SK-N-SH (cell line): ENCODE results near the gene MRTFB. TPM values are rescaled to one million over a fixed set of nuclear protein-coding genes. Genes with fewer than 3 reads are reported as not detected.

Experiments used
- CTCF ChIA-PET: fragments of 300-600, 350-600 bp; formaldehyde crosslinking; extraction: SDS; loops from one replicate; lab custom pipeline; 2021; lab: Yijun Ruan, JAX
- POLR2A ChIA-PET: fragments of 350-600 bp; sonication (Branson Sonifier 250); formaldehyde crosslinking; extraction: SDS; loops from one replicate; lab custom pipeline; 2020; ENCODE audit warnings: antibody characterized with exemption, inconsistent platforms; lab: Yijun Ruan, JAX
- DNase-seq: peaks from one replicate; pipeline ENCODE4 v3.0.0; 2012
- H2AFZ ChIP-seq: fragments of 200-600 bp; sonication (generic); 2 replicates; pipeline ENCODE4 v1.8.1; 2016; ENCODE audit warnings: antibody characterized with exemption, mild to moderate bottlenecking, low read depth
- H3F3A ChIP-seq: fragments of 200-600 bp; sonication (generic); replicated peaks from 2 replicates; pipeline ENCODE3; 2016; ENCODE audit warnings: antibody characterized with exemption, mild to moderate bottlenecking; ENCODE audit not compliant: insufficient read depth
- H3K27ac ChIP-seq, 2 experiments: fragments of 200-500 bp in 1 of 2; fragments of 200-600 bp in 1 of 2; sonication (Bioruptor generic) in 1 of 2; sonication (generic), shearing (Covaris generic) in 1 of 2; 2 replicates each; pipeline versions ENCODE4 v1.5.1 to v1.6.1; 2014 to 2016; ENCODE audit warnings: low read depth in 2 of 2, inconsistent platforms in 1 of 2, low read length in 1 of 2, mild to moderate bottlenecking in 1 of 2, mixed read lengths in 1 of 2
- H3K27me3 ChIP-seq: fragments of 200-600 bp; sonication (generic), shearing (Covaris generic); 2 replicates; pipeline ENCODE4 v1.6.1; 2016; ENCODE audit warnings: mixed run types; ENCODE audit not compliant: insufficient read depth
- H3K36me3 ChIP-seq, 2 experiments: fragments of 200-500 bp in 1 of 2; fragments of 200-600 bp in 1 of 2; sonication (Bioruptor generic) in 1 of 2; sonication (generic) in 1 of 2; replicated peaks in 1 of 2; 2 replicates each; pipeline versions ENCODE3 to v1.5.1; 2014 to 2016; ENCODE audit warnings: low read length in 1 of 2, mild to moderate bottlenecking in 1 of 2; ENCODE audit not compliant: insufficient read depth in 2 of 2, control insufficient read depth in 1 of 2
- H3K4me1 ChIP-seq, 2 experiments: fragments of 200-500 bp in 1 of 2; fragments of 200-600 bp in 1 of 2; sonication (Bioruptor generic) in 1 of 2; sonication (generic), shearing (Covaris generic) in 1 of 2; 2 replicates each; pipeline versions ENCODE4 v1.5.1 to v1.6.1; 2014 to 2016; ENCODE audit warnings: low read depth in 1 of 2, low read length in 1 of 2, mixed run types in 1 of 2; ENCODE audit not compliant: insufficient read depth in 2 of 2, control insufficient read depth in 1 of 2
- H3K4me2 ChIP-seq: fragments of 200-600 bp; sonication (generic), shearing (Covaris generic); 2 replicates; pipeline ENCODE4 v1.6.1; 2017; ENCODE audit warnings: mixed run types
- H3K4me3 ChIP-seq, 2 experiments: fragments of 200-500 bp in 1 of 2; fragments of 200-600 bp in 1 of 2; sonication (Bioruptor generic) in 1 of 2; sonication (generic), shearing (Covaris generic) in 1 of 2; 2 replicates each; pipeline versions ENCODE4 v1.5.1 to v1.8.1; 2014 to 2016; ENCODE audit warnings: low read depth in 2 of 2, inconsistent platforms in 1 of 2, low read length in 1 of 2, mild to moderate bottlenecking in 1 of 2, mixed read lengths in 1 of 2, moderate library complexity in 1 of 2
- H3K79me2 ChIP-seq: fragments of 200-600 bp; sonication (generic); 2 replicates; pipeline ENCODE4 v1.8.1; 2017; ENCODE audit warnings: mild to moderate bottlenecking; ENCODE audit not compliant: insufficient read depth
- H3K9ac ChIP-seq: fragments of 200-600 bp; sonication (generic); 2 replicates; pipeline ENCODE4 v1.6.1; 2017; ENCODE audit warnings: mixed run types
- H3K9me2 ChIP-seq: fragments of 200-600 bp; sonication (generic); 2 replicates; pipeline ENCODE4 v1.6.1; 2017; ENCODE audit warnings: mixed run types
- H3K9me3 ChIP-seq: fragments of 200-600 bp; sonication (generic); 2 replicates; pipeline ENCODE4 v1.6.1; 2017; ENCODE audit warnings: mixed run types, mild to moderate bottlenecking, moderate library complexity
- H4K20me1 ChIP-seq: fragments of 200-600 bp; sonication (generic); 2 replicates; pipeline ENCODE4 v1.6.1; 2017; ENCODE audit warnings: mild to moderate bottlenecking, mixed run types; ENCODE audit not compliant: insufficient read depth
- CHD2 ChIP-seq: fragments of 150-350 bp; IDR thresholded peaks from 2 replicates; pipeline ENCODE4 v1.6.1; 2018; ENCODE audit warnings: low read length; ENCODE audit not compliant: partially characterized antibody
- FOXJ3 ChIP-seq: sonication (generic); formaldehyde crosslinking; IDR thresholded peaks from 2 replicates; pipeline ENCODE4 v1.5.1; 2020; ENCODE audit warnings: mild to moderate bottlenecking, missing genetic modification reagents
- FOXM1 ChIP-seq: IDR thresholded peaks from 2 replicates; pipeline ENCODE4 v1.4.0; 2012; ENCODE audit warnings: low read depth, mild to moderate bottlenecking
- GATA2 ChIP-seq: sonication (generic); formaldehyde crosslinking; IDR thresholded peaks from 2 replicates; pipeline ENCODE4 v1.5.0; 2020; ENCODE audit warnings: mild to moderate bottlenecking, missing genetic modification reagents
- MXI1 ChIP-seq: IDR thresholded peaks from 2 replicates; pipeline ENCODE4 v1.6.1; 2012; ENCODE audit warnings: mild to moderate bottlenecking, low read depth, low read length, improper control_type of control experiment
- NFIC ChIP-seq: IDR thresholded peaks from 2 replicates; pipeline ENCODE4 v1.4.0; 2012; ENCODE audit warnings: borderline replicate concordance
- NRF1 ChIP-seq: IDR thresholded peaks from 2 replicates; pipeline ENCODE4 v1.6.1; 2012; ENCODE audit warnings: low read depth, mild to moderate bottlenecking, low read length
- PBX3 ChIP-seq: IDR thresholded peaks from 2 replicates; pipeline ENCODE4; 2012
- POLR2AphosphoS5 ChIP-seq: IDR thresholded peaks from 2 replicates; pipeline ENCODE4 v1.6.1; 2012; ENCODE audit warnings: low read depth, low read length
- RAD21 ChIP-seq: IDR thresholded peaks from 2 replicates; pipeline ENCODE4 v1.6.1; 2012; ENCODE audit warnings: mild to moderate bottlenecking, low read length
- RXRA ChIP-seq: IDR thresholded peaks from 2 replicates; pipeline ENCODE4 v1.4.0; 2012; ENCODE audit warnings: low read depth, mild to moderate bottlenecking, borderline replicate concordance
- SIN3A ChIP-seq: IDR thresholded peaks from 2 replicates; pipeline ENCODE4 v1.6.1; 2012; ENCODE audit warnings: low read depth, mild to moderate bottlenecking, low read length, moderate library complexity, borderline replicate concordance
- TCF12 ChIP-seq: IDR thresholded peaks from 2 replicates; pipeline ENCODE4 v1.4.0; 2012
- TEAD4 ChIP-seq: IDR thresholded peaks from 2 replicates; pipeline ENCODE4 v1.4.0; 2012; ENCODE audit warnings: mild to moderate bottlenecking, borderline replicate concordance; ENCODE audit not compliant: insufficient read depth
- USF2 ChIP-seq: fragments of 150-350 bp; IDR thresholded peaks from 2 replicates; pipeline ENCODE4 v1.6.1; 2017; ENCODE audit warnings: antibody characterized with exemption, low read length, low read depth, borderline replicate concordance
- WGBS: methylation state at CpG from one replicate; pipeline ENCODE4 v1.1.6; 2017; ENCODE audit warnings: low lambda C conversion rate; 5-methylcytosine and 5-hydroxymethylcytosine counted together
- polyA plus RNA-seq, 3 experiments: library from polyadenylated mRNA; depleted of rRNA; stranded (reverse); fragments of >200 nt; gene quantifications; 2 replicates each; pipeline ENCODE4 v1.2.3, GENCODE V29; 2012
- TF ChIP-seq, protein P1 (sequence below): IDR thresholded peaks from 2 replicates; pipeline ENCODE4 v1.4.0; 2012; ENCODE audit warnings: low read depth
- TF ChIP-seq, protein P2 (sequence below): IDR thresholded peaks from 2 replicates; pipeline ENCODE4 v1.4.0; 2012; ENCODE audit warnings: low read depth, borderline replicate concordance

Gene MRTFB
- polyA plus RNA-seq, 1 of the 3 experiments (the other 2 are of a cell fraction), result 3.3 TPM

- Histone ChIP-seq H3K4me2 (no peak overlapping the region), H3K27me3 (no peaks in the 10 kb centered on the region), H3K9ac (no peak overlapping the region), H3K4me3 (no peak overlapping the region), H3K27ac (no peak overlapping the region), H3K36me3 (peaks cover 26 to 41% of the 10 kb centered on the region in 2 experiments), H3K4me1 (no peaks in the 10 kb centered on the region), H2AFZ (no peak overlapping the region), H3K79me2 (no peaks in the 10 kb centered on the region), H3K9me2 (no peaks in the 10 kb centered on the region), H3F3A (no peaks in the 10 kb centered on the region), H3K9me3 (no peaks in the 10 kb centered on the region), H4K20me1 (no peaks in the 10 kb centered on the region)
- CTCF ChIA-PET, result interaction anchor here (1.1 to 1.5 kb wide), 2 partner anchors 13 to 65 kb away, joined by 3 read pairs; no protein-coding TSS in a partner anchor
- TF ChIP-seq RXRA (no peak), FOXM1 (no peak), TCF12 (no peak), USF2 (no peak), SIN3A (no peak), CHD2 (no peak), MXI1 (no peak), FOXJ3 (CRISPR knock-in tag) (no peak), GATA2 (CRISPR knock-in tag) (no peak), RAD21 (no peak), NRF1 (no peak), NFIC (no peak), POLR2AphosphoS5 (no peak)
- TF ChIP-seq, protein P1, sequence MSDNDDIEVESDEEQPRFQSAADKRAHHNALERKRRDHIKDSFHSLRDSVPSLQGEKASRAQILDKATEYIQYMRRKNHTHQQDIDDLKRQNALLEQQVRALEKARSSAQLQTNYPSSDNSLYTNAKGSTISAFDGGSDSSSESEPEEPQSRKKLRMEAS, result no peak
- POLR2A ChIA-PET, result no interaction called here
- no peak for DNase-seq
- WGBS, result 94% methylated on average over 5 of the region's 5 CpGs
Measured at GRCh38 chr16:14236401-14236800, 165.3 kb downstream of the MRTFB start.

DNA sequence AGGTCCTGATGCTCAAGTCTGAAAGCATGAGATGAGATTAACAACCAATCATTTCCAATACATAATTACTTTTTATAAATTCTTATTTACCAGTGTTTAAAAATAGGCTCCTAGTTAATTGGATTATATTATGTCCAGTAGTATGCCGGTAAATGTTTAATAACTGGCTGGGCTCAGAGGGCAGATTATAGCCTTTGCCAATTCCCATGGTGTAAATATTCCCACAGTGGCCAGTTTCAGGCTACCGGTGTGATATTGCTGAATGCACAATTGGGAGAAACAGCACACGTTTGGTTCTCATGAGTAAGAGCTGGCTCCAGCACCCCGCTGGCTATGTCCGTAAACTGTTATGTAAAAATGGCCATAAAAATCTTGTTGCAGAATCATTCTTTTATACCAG is 167.6 kb downstream of the MRTFB start:
- Histone ChIP-seq H3F3A (no peaks in the 10 kb centered on the region), H3K4me1 (no peaks in the 10 kb centered on the region), H3K9me3 (no peaks in the 10 kb centered on the region), H2AFZ (no peak overlapping the region), H3K79me2 (no peaks in the 10 kb centered on the region), H3K4me2 (no peak overlapping the region), H4K20me1 (no peaks in the 10 kb centered on the region), H3K9ac (no peak overlapping the region), H3K27ac (no peak overlapping the region), H3K9me2 (no peaks in the 10 kb centered on the region), H3K27me3 (no peaks in the 10 kb centered on the region), H3K36me3 (peaks cover 36 to 56% of the 10 kb centered on the region in 2 experiments), H3K4me3 (no peak overlapping the region)
- no peak for DNase-seq
- TF ChIP-seq PBX3 (no peak), TEAD4 (no peak), TCF12 (no peak), USF2 (no peak)
- TF ChIP-seq, protein P2, sequence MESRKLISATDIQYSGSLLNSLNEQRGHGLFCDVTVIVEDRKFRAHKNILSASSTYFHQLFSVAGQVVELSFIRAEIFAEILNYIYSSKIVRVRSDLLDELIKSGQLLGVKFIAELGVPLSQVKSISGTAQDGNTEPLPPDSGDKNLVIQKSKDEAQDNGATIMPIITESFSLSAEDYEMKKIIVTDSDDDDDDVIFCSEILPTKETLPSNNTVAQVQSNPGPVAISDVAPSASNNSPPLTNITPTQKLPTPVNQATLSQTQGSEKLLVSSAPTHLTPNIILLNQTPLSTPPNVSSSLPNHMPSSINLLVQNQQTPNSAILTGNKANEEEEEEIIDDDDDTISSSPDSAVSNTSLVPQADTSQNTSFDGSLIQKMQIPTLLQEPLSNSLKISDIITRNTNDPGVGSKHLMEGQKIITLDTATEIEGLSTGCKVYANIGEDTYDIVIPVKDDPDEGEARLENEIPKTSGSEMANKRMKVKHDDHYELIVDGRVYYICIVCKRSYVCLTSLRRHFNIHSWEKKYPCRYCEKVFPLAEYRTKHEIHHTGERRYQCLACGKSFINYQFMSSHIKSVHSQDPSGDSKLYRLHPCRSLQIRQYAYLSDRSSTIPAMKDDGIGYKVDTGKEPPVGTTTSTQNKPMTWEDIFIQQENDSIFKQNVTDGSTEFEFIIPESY, result no peak
- WGBS, result 95% methylated on average over 5 of the region's 5 CpGs
- ChIA-PET CTCF (interaction anchor here (3.0 kb wide), 1 partner anchor 11 kb away, joined by 17 read pairs; no protein-coding TSS in a partner anchor), POLR2A (no interaction called here)
